ENCODE measurements around the gene PPM1M. TPM values are rescaled to one million over a fixed set of nuclear protein-coding genes. Genes with fewer than 3 reads are reported as not detected.

PPM1M gene
- total RNA-seq, 4 donors from 2014 or later = 2.0 to 8.4 (median 6.2) TPM

DNA sequence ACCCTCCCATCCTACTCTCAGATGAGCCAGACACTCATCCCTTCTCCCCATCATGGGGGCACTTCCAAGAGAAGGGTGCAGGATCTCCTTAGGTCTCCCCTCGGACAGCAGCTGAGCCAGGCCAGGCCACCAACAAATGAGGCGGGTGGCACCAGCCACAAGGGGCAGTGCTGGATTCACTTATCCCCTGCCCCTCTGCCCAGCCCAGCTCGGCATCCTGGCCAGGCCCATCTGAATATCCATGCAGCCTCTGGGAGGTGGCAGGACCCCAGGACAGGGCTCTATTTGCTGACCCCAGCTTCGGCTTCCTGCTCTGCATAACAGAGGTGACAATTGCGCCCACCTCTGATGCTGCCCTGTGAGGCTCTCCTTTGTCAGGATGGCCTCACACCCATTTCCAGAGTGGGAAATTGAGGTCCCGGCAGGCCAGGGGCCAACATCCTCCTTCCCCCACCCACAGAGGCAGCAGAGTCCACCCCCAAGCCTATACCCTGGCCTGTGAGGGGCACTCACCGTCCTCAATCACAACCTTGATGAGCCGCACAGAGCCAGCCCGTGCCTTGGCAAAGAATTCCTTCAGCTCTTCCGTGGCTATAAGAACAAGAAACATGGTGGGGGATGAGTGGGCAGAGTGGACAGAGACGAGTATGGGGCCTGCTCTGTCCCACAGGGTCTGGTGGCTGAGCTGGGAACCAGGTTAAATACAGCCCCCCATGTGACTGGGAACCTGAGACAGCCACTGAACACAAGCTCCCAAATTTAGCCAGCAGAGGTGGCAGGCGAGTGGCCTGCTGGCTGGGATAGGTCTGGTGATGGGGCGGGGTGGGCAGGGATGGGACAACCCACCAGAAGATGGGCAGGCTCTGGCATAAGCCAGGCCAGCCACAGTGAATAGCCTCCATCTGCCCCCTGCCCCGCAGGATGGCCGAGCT, 10.8 kb upstream of the PPM1M start:
- in situ Hi-C loops (cut with MboI; ENCODE audit: low pct_ligation_motif_present in 1 of 4, low pct_unique_long_range_greater_than_20kb in 1 of 4, low sequenced_read_pairs in 3 of 4) = loop anchor here (5.0 to 25.0 kb wide), 4 partner anchors 50 to 108 kb away; partner anchors contain the start of gene GLYCTK (in 2 of the 4)

DNA sequence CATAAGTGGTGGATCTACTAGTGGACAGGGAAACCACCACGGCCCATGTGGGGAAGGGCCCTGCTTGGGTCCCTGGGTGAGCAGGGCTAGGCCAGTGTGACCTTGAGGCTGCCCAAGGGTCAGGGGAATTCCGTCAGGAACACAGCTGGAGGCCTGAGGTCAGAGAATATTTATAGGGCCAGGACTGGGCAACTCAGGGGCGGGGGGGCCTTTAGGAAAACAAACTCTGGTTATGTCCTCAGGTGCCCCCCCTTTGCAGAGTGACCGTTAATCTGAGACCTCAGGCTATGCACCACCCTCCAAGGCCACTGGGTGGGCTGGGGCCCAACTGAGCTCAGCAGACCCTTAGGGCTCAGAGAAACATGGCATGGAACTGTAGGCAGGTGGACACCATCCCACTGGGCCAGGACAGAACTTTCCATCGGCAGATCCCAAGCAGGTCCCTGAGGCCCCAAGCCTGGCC, 9.1 kb upstream of the PPM1M start:
- Histone ChIP-seq H3K27me3 (no peaks in the 10 kb centered on the region), H3K4me1 (peaks cover 30 to 42% (median 32%) of the 10 kb centered on the region in 4 donors), H3K36me3 (no peaks in the 10 kb centered on the region), H3K4me3 (no peak overlapping the region), H3K27ac (peak overlapping the region in 3 of 4 donors; percentile 92 to 96 (median 95)), H3K9me3 (no peaks in the 10 kb centered on the region)
- intact Hi-C loops (cut with DNase I; ENCODE audit: low total_unique reads) = no loop called here
- in situ Hi-C loops (cut with MboI; ENCODE audit: low pct_ligation_motif_present in 1 of 4, low pct_unique_long_range_greater_than_20kb in 1 of 4, low sequenced_read_pairs in 3 of 4) = loop anchor here in 3 of 4 donors (10.0 to 25.0 kb wide), 2 partner anchors 48 to 101 kb away; partner anchors contain the start of gene GLYCTK (in 1 of the 3)
- WGBS, 2 donors (ENCODE audit: low coverage in 1 of 2) = 87% methylated on average over 5 of the region's 5 CpGs; no CpG with 5 or more reads in 1 of the 2 donors
- no peak for DNase-seq
- no peak for TF ChIP-seq POLR2A (IDR thresholded peaks at IDR 0.05)
- TF ChIP-seq EP300 (IDR thresholded peaks at IDR 0.05; ENCODE audit: low read depth) = no peak
- TF ChIP-seq POLR2AphosphoS5 (IDR thresholded peaks at IDR 0.05) = no peak
- TF ChIP-seq, protein P1, sequence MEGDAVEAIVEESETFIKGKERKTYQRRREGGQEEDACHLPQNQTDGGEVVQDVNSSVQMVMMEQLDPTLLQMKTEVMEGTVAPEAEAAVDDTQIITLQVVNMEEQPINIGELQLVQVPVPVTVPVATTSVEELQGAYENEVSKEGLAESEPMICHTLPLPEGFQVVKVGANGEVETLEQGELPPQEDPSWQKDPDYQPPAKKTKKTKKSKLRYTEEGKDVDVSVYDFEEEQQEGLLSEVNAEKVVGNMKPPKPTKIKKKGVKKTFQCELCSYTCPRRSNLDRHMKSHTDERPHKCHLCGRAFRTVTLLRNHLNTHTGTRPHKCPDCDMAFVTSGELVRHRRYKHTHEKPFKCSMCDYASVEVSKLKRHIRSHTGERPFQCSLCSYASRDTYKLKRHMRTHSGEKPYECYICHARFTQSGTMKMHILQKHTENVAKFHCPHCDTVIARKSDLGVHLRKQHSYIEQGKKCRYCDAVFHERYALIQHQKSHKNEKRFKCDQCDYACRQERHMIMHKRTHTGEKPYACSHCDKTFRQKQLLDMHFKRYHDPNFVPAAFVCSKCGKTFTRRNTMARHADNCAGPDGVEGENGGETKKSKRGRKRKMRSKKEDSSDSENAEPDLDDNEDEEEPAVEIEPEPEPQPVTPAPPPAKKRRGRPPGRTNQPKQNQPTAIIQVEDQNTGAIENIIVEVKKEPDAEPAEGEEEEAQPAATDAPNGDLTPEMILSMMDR (IDR thresholded peaks at IDR 0.05) = no peak

More for the DNA sequence above, 10.8 kb upstream of the PPM1M start:
- H3K4me3 ChIP-seq = no peak overlapping the region
- H3K27ac ChIP-seq = no peak overlapping the region
- H3K9me3 ChIP-seq = no peaks in the 10 kb centered on the region
- 85 to 100% methylated on average over 1 to 14 of the region's 15 CpGs for WGBS, 2 donors (ENCODE audit: low coverage in 1 of 2)
- no peak for TF ChIP-seq POLR2AphosphoS5 (IDR thresholded peaks at IDR 0.05)
- TF ChIP-seq, protein P1 (IDR thresholded peaks at IDR 0.05) = no peak
- no peak for TF ChIP-seq EP300 (IDR thresholded peaks at IDR 0.05; ENCODE audit: low read depth)
- no peak for TF ChIP-seq POLR2A (IDR thresholded peaks at IDR 0.05)
- peaks cover 0 to 12% (median 1%) of the 10 kb centered on the region in 4 donors for H3K36me3 ChIP-seq
- intact Hi-C loops (cut with DNase I; ENCODE audit: low total_unique reads) = no loop called here
- no peaks in the 10 kb centered on the region for H3K27me3 ChIP-seq
- H3K4me1 ChIP-seq = peaks cover 23 to 31% (median 25%) of the 10 kb centered on the region in 4 donors
- no peak for DNase-seq

DNA sequence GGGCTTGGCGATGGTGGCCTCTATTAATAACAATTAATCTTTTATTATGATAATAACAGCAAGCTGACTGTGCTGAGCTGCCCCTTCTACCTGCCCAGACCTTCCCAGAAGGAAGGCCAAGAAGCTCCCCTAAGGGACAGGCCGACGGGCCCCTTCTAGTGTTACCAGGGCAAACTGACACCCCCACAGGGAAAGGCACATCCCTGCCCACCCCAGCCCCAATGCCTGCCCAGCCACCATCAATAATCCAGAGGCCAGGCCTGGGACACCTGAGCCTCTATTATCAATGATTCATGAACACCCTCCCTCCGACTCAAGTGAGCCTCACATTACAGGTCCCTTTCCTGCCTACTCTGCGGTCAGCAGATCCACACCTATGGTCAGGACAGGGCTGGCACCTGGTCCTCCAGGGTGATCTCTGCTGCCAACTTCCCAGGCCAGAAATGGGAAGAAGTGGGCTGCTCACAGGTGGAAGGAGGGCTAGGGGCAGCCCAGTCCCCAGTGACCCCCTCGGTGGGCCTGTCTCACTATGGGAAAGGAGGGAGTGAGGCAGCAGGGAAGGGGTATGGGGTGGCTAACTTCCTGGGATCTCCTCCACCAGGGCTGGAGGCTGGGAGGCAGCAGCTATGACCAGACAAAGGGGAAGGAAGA, 8.4 kb upstream of the PPM1M start:
- DNase-seq = no peak
- H3K4me3 ChIP-seq = peak overlapping the region in 1 of 4 donors; percentile 82

DNA sequence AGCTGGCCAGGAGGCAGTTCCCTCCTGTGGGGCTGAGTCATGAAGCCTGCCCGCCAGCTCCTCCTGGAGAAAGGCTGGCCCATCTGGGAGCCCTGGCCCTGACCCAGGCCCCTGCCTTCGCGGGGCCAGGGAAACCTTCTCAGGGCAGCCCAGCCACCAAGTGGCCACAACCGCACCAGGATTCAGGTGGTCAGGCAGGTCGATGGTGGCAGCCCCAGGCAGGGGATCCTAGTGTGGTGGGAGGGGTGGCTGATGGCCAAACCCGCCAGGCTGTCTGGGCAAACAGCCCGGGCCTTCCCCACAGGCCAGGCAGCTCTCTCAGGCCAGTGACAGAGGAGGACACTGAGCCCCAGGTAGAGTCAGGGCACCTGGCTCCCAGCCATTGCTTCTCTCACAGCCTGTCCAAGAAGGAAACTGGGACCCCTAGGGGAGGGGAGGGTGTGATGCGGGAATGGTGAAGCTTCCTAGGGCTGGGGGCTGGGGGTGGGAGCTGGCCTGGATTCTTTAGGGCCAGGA, 7.8 kb upstream of the PPM1M start:
- peaks cover 24 to 42% (median 31%) of the 10 kb centered on the region in 4 donors for H3K4me1 ChIP-seq

More for the DNA sequence above, 8.4 kb upstream of the PPM1M start:
- peaks cover 24 to 42% (median 31%) of the 10 kb centered on the region in 4 donors for H3K4me1 ChIP-seq
- no peaks in the 10 kb centered on the region for H3K9me3 ChIP-seq
- no peak for TF ChIP-seq EP300 (IDR thresholded peaks at IDR 0.05; ENCODE audit: low read depth)
- no peak for TF ChIP-seq POLR2A (IDR thresholded peaks at IDR 0.05)
- peak overlapping the region; percentile 86 to 96 (median 94) for H3K27ac ChIP-seq
- intact Hi-C loops (cut with DNase I; ENCODE audit: low total_unique reads) (no loop called here), in situ Hi-C loops (cut with MboI; ENCODE audit: low pct_ligation_motif_present in 1 of 4, low pct_unique_long_range_greater_than_20kb in 1 of 4, low sequenced_read_pairs in 3 of 4) (loop anchor here in 3 of 4 donors (10.0 to 25.0 kb wide), 2 partner anchors 48 to 100 kb away; partner anchors contain the start of gene GLYCTK (in 1 of the 3))
- WGBS, 2 donors (ENCODE audit: low coverage in 1 of 2) = 79 to 100% methylated on average over 1 to 6 of the region's 6 CpGs
- H3K36me3 ChIP-seq = no peaks in the 10 kb centered on the region
- no peaks in the 10 kb centered on the region for H3K27me3 ChIP-seq

More for the DNA sequence above, 7.8 kb upstream of the PPM1M start:
- H3K27me3 ChIP-seq = no peaks in the 10 kb centered on the region
- WGBS, 2 donors (ENCODE audit: low coverage in 1 of 2) = 37% methylated on average over 8 of the region's 8 CpGs; no CpG with 5 or more reads in 1 of the 2 donors
- intact Hi-C loops (cut with DNase I; ENCODE audit: low total_unique reads) = loop anchor here (2.0 kb wide), 1 partner anchor 41 kb away; the partner anchor contains the start of gene WDR82
- TF ChIP-seq POLR2AphosphoS5 (IDR thresholded peaks at IDR 0.05) (peak in 1 of 3 donors; percentile 36), POLR2A (IDR thresholded peaks at IDR 0.05) (no peak)
- in situ Hi-C loops (cut with MboI; ENCODE audit: low pct_ligation_motif_present in 1 of 4, low pct_unique_long_range_greater_than_20kb in 1 of 4, low sequenced_read_pairs in 3 of 4) = loop anchor here in 3 of 4 donors (10.0 to 25.0 kb wide), 2 partner anchors 47 to 100 kb away; partner anchors contain the start of gene GLYCTK (in 1 of the 3)
- peak overlapping the region; percentile 86 to 96 (median 94) for H3K27ac ChIP-seq
- peak overlapping the region in 2 of 4 donors; percentile 79 to 82 for H3K4me3 ChIP-seq
- no peaks in the 10 kb centered on the region for H3K36me3 ChIP-seq
- H3K9me3 ChIP-seq = no peaks in the 10 kb centered on the region
- peak; percentile 76 for DNase-seq

All from transverse colon (tissue), 4 donors.